GM19025 (cell line): ENCODE results near the gene EHD4.

Experiments
- ATAC-seq: cut with Tn5 transposase; IDR thresholded peaks from one replicate; pipeline ENCODE4 v1.9.1; 2021; ENCODE audit warnings: mild to moderate bottlenecking, low read depth, moderate library complexity; ENCODE audit not compliant: unreplicated experiment

Gene EHD4

DNA sequence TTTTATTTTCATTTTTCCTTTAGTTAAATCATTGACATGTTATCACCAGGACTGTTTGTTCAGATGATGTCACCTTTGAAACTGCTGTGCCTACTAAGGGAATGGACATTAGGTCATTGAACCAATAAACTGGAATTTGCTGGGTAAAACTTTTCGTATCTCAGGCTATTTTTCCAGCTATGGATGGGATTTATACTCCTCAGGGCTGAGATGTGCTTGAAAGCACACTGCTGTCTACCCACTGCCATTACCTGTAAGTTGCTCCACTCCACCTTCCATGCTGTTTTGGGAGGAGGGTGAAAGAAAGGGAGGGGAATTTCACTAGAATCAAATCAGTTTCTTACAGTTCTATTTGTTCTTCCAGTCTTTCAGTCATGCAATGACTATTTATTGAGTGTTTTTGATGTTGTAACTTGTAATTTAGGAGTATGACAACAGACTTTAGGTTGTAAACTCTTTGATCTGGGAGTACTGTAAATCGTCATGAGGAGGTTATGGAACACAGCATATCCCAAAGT is 11.3 kb downstream of the EHD4 start:
- ATAC-seq = no peak

DNA sequence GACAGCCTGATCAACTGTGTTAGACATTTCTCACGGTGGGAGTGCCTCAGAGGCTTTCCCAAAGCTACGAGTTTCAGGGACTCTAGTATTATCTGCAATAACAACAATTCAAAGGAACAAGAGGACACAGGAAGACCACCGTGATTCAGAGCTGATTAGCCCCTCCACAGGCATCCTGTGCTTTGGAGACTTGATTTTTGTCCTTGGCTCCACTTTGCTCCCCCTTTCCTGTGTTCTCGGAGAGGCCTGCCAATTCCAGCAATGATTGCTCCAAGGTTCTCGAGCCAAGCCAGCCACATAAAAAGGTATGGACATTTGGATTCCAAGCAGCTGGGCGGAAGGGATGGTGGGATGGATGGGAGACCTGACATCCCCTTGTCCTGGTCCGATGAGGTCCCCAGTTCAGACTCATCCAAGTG is 14.3 kb downstream of the EHD4 start:
- no peak for ATAC-seq

DNA sequence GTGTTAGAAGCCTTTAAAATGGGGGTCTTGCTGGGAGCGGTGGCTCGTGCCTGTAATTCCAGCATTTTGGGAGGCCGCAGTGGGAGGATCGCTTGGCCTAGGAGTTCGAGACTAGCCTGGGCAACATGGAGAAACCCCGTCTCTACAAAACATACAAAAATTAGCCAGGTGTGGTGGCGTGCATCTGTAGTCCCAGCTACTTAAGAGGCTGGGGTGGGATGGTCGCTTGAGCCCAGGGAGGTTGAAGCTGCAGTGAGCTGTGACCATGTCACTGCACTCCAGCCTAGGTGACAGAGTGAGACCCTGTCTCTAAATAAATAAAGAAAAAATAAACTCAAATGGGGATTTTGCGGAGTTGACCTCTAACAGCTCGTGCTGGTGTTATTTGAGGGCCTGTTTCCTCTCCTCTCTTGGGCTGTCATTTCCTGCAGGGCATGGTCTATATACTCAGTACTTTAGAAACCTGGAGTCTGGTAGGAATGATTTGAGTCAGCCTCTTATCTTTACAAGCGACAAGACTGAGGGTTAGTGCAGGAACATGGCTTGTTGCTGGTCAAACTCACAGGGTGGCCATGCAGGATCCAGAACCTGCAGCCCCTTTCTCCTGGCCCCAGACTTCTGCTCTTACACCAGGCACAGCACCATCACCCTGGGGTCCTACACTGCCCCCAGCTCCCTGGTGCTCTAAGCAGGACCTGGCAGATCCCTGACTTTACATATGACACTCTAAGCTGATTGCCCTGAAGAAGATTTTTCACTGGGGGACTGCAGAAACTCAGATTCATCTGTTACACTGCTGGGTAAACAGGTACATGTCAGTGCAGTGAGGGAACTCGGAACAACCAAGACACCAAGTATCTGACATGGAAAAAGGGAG is 15.1 kb downstream of the EHD4 start:
- no peak for ATAC-seq

DNA sequence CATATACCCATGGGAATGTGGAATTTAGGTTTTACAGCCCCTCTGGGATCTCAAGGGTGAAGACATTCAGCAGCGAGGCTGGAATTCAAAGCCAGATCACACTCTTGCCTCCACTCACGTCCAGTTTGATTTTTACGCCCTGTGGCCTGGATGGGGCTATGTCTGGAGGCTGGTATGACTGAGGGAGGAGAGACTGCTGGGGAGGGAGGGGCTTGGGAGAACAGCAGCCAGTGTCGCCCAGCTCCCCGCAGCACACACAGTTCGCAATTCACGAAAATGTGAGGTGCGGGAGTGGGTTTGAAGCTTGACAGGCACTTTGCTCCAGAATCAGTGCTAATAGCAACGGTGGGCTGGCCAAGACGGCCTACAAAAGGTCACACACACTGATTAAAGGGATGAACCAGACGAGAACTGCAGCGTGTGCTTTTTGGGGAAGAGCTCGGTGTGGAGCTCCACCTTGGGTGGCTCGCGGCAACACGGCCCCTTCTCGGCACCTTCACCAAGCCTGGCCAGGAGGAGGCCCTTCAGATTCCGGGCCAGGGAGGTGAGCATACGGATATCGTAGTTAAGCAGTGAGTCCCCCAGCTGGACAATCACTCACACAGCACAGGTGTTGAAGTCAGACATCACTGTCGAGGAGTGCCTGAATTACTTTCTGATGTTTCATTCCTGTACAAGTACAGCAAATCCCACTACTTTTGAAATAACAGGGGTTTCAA is 16.4 kb downstream of the EHD4 start:
- ATAC-seq = no peak

DNA sequence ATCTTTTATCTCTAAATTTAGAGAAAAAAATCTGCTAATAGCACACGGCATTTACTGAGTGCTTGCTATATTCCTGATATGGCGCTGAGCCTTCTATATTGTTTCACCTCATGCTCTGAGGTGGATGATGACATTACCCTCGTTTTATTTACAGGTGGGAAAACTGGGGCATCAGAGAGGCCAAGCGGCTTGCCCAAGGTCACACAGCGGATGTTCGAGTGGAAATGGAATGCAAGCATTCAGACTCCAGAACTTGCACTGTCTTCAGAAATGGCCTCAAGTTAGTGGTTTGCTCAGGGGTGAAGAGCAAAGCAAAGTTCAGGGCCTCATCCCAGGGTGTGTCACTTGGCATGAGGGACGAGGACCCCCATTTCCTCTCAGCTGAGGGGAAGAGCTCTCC is 17.3 kb downstream of the EHD4 start:
- ATAC-seq = no peak

DNA sequence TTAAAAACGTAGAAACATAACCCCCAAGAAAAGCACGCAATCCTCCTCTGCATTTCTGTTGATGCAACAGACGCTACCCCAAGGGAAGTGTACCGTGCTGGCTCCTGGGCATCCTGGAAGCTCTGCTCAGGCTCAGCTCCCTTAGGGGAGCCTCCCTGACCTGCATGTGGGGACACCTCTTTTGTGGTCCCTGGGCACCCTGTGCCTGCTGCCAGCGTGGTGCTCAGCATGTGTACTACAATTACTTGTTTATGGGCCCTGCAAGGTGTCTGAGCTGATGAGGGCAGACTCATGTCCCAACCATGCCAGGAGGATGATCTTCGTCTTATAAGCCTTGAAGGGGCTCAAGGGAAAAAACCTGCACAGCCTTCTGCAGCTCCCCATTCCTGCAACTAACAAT is 18.3 kb downstream of the EHD4 start:
- ATAC-seq = no peak

DNA sequence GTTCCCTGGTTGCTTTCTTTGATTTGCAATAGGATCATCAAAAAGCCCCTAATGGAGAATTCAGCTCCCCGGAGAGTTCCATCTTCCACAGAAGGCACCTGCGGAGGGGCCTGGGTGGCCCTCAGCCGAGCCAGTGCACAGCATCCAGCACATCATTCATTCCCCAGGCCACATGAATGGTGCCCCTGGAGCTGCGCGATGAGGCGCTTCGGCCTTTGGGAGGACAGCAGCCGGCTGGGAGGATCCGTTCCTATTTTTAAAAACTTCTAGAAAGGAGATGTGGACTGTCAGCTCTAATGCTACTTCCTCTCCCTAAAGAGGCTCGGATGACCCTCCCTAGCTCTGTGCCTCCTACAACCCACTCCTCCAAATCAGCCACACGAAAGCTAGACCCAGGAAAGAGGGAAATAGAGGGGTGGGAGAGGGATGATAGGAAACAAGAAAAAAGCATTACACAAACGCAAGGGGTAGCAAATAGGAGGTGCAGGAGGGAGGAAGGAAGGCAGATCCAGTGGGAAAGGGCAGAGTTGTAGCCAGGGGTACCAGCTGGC is 20.3 kb downstream of the EHD4 start:
- ATAC-seq = no peak

DNA sequence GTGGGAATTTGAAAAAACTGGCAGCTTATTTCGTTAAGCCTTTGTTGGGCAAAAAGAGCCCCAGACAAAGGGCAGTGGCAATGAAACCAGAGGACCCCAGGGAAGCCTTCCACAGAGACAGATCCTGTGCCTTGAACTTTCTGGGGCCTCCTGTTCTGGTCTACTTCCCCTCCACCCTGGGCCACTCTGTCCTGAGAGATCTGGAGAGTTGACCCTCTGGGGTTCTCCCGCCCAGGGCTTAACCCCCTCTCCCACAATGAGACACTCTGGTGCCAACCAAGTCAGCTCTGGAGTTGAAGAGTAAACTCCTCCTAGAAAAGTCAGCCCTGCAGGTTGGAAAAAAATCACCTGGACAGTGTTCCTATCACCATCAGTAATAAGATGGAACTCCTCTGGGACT is 20.8 kb downstream of the EHD4 start:
- ATAC-seq = no peak

DNA sequence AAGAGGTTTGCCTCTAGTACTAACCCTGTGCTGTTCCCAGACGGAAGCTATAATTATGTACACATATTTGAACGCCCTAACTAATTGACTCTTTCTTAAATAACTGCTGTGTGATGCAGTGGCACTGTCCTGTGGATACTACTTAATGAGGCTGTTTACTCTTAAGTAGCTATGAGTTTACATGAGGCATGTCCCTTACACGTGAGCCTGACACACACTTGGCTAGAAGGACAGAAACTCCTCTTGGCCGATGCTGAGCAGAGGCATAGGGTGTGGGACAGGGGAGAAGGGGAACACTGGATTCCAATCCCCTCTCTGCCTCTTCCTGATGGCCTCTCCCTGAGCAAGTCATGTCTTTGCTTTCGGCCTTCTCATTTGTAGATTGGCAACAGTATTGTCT is 21.9 kb downstream of the EHD4 start:
- ATAC-seq = no peak

DNA sequence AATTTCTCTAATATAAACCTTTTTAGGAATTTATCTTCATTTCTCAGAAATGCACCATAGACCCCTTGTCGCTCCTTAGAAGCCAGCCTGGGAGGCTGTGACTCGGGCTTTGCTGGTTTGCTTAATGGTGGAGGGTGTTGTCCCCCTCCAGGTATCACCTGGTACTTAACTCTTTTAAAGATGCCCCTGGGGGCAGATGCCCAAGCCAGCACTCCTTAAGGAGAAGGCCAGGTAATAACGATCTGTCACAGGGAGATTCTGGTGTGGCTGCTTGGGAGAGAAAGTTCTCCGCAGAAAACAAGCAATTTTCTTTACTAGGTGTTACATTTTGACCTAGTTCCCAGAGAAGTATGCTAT is 22.3 kb downstream of the EHD4 start:
- no peak for ATAC-seq

DNA sequence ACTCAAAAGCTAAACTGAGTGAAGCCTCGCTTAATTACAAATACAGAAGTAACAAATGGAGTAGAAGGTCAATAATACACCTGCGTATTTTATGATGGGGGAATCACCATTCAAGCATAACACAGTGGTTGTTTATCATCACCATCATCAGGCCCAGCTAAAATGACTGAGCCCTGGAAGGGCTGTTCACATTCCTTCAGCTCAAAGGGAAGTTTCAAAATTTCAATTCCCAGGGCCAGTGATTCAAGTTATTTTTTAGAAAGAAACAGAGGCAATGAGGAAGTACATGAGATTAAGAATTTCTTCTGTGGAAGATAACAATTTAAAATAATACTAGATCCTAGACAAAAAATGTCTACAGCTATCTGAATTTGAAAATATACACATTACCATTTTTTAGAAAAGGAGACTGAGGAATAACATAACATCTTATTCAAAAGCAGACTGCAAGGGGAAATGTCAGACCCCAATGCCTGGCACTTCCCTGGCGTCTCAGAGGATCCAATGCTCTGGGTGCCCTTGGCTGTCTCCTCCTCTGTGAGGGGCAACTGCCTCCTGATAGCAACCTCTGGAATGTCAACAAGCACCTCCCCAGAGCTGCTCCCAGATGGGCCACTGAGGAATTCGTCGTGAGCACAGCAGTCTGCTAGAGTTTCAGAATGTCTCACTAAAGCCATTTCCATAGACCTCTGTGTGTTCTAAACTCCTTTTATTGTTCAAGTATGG is 22.8 kb downstream of the EHD4 start:
- ATAC-seq = no peak

DNA sequence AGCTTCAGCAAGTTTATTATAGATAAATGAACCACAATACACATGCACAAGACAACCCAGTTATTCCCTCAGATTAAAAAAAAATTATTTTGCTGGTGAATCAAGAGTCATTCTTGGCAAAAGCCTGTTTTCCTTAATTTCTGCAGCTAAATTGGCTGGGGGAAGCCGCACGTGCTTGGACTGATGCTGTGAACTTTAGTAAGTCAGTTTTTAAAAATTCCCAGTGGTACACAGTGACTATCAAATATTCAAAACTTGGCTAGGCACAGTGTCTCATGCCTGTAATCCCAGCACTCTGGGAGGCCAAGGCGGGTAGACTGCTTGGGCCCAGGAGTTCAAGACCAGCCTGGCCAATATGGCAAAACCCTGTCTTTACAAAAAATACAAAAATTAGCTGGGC is 23.9 kb downstream of the EHD4 start:
- ATAC-seq = no peak

DNA sequence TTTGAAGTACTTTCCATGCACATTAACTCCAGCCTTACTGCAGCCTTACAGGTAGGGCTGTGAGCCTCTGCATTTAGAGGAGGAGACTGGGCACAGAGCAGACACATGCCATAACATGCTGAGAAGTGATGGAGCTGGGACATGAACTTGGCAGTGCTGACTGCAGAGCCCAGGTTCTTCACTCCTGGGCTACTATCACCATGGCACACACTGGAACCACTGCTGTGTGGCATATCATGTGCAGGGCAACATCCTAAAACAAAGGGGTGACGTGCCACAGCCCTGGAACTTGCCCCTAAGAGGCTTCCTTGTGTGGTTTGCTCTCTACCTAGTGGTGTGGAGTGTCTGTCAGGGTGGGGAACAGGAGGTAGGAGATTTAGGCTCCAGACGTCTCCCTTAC is 25.4 kb downstream of the EHD4 start:
- no peak for ATAC-seq

DNA sequence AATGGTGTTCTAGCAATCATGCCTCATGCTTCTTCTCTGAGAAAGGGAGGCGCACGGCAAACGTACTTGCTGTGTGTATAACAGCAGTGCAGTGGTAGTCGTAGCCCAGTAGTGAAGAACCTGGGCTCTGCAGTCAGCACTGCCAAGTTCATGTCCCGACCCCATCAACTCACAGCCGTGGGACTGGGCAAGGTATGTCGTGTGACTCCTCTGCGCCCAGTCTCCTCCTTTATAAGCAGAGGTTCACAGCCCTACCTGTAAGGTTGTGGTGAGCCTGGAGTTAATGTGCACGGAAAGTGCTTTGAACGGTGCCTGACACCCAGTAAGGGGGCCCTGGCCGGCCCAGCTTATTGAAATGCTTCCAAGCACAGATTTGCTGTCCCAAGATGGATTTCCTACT is 26.6 kb downstream of the EHD4 start:
- ATAC-seq = no peak

DNA sequence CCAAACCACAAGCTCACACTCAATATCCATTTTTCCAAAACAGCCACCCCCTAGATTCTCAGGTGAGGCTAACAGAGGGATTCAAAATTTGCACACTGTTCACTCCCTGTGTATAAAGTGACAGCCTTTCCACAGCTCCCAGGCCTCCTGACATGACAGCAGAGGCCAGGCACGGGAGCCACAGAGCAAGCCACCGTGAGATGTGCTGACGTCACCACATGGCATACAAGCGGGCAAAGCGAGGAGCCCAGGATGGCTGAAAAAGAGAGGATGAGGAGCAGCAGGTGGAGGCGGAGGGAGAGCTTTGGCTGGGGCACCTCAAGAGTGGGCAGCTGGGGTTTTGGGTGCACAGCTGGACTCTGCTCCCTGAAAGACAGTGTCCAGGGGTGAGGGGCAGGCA is 27.1 kb downstream of the EHD4 start:
- ATAC-seq = no peak

DNA sequence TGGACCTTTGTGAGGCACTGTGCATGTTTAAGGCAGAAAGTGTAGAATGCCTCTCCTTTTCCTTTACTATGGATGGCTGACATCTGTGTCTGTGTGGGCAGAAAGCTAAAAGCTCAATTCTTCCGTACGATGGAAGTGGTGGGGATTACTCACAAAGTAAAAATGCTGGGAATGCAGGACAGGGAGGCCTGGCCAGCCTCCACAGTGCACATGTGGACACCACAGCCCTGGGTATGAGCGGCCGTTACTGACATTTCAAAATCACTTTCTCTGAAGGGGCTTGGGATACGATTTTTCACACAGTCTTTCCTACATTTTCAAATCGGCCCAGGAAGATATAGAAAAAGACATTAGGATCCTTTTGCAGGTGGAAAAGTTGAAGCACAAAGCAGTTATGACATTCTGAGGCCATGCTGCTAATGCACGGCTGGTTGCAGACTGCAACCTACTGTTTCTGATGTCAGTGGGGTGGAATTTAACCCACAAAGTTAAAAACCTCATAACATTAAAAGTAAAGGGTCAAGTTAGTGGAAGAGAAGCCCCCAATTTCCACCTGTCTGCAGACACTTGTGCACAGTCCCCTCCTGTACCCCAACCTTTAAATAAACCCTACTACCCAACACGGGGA is 27.9 kb downstream of the EHD4 start:
- ATAC-seq = no peak

DNA sequence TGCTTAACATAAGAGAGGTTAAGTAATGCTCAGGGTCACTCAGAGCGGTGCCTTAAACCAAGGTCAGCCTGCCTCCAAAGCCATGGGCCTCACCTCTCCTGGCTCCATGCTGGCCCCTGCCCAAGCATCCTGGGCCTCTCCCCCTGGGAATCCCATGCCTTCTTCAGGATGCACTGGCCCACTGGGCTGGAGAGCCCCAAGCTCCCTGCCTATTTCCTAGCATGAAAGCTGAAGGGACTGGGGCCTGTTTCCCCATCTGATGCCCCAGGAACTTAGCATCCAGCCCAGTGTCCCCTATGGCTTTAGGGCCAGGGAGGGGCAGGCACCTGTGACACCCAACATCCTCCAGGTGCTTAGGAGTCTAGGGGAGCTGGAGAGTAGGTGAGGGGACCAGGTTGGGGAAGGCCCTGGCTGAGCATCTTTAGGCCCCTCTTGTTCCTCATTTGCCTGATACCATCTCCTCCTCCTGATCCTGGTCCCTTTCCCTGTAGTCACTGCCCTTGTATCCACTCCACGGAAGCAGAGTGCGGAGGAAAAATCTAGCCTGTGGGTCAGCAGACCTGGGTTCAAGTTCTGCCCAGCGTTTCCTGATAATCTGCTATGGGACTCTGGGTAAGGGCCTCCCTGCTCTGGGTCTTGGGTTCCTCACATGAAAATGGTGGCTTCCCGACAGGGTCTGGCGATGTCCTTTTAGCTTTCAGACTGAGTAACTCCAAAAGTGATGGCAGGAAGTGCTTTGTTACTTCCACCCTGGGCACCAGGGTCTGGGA is 28.6 kb downstream of the EHD4 start:
- ATAC-seq = no peak

DNA sequence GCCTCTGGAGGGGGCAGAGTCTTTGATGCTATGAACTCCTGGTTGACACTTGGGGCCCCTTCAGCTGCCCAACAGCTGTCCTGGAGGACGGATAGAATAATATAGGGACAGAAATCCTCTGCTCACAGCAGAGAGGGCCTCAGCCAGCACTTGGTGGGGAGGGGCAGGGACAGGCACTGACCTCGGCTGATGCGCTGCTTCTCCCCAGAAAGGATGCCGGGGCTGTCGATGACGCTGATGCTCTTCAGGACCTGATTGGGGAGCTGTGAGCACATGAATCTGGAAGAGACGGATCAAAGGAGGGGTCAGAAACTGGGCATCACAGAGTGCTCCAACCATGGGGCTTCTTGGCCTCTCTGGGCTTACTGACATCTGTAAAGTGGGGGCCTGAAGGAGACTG is 29.5 kb downstream of the EHD4 start:
- no peak for ATAC-seq

DNA sequence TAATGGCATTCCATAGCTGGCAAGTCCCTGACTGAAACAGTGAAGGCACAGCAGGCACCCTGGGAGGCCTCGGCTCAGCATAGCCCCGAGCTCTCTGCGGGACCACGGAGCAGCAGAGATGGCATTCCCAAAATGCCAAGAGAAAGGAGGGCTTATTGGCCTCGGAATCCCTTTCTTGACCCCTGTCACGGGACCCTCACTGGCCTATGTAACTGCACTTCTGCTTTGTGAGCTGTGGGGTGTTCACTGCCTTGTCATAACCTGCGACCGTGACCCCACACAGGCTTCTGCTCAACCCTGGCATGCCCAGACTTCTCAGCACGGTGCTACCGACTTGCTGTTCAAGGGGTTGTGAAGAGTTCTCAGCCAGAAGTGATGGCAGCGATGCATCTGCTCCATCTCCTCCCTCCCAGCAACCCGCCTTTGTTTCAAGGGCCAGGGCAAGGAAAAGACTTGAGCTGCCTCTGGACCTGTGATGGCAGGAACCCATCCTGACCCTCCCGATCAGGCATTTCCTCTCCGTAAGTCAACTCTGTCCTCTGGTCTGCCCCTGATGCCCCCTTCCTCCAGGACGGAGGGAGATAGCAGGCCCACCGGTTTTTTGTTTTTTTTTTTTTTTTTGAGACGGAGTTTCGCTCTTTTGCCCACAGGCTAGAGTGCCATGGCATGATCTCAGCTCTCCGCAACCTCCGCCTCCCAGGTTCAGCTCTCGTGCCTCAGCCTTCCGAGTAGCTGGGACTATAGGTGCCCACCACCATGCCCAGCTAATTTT is 30.5 kb downstream of the EHD4 start:
- ATAC-seq = no peak
